Cardiac muscle cell (in vitro differentiated cells and primary cell): ENCODE measurements around the gene DDC. TPM values are rescaled to one million over a fixed set of nuclear protein-coding genes. Genes with fewer than 3 reads are reported as not detected.

Experiments used
- DNase-seq, 2 donors: peaks; one replicate each; pipeline versions ENCODE4 v3.0.0 to v3.0.0-alpha.2; 2010 to 2017; ENCODE audit warnings: low read depth in 1 of 2, low spot score in 1 of 2
- H3K27ac ChIP-seq: fragments of 200-600 bp; sonication (generic); 2 replicates; pipeline ENCODE4 v1.5.1; 2016
- H3K27me3 ChIP-seq: fragments of 200-600 bp; sonication (generic); 2 replicates; pipeline ENCODE4 v1.6.0; 2016; ENCODE audit warnings: control low read depth
- H3K36me3 ChIP-seq: fragments of 200-600 bp; sonication (generic); 2 replicates; pipeline ENCODE4 v1.5.1; 2016; ENCODE audit warnings: control low read depth
- H3K4me1 ChIP-seq: fragments of 200-600 bp; sonication (generic); 2 replicates; pipeline ENCODE4 v1.8.1; 2017; ENCODE audit warnings: low read depth, mild to moderate bottlenecking, mixed run types
- H3K4me3 ChIP-seq: fragments of 200-600 bp; sonication (generic); 2 replicates; pipeline ENCODE4 v1.5.1; 2016; ENCODE audit warnings: mild to moderate bottlenecking
- H3K9me3 ChIP-seq: fragments of 200-600 bp; sonication (generic); 2 replicates; pipeline ENCODE4 v1.5.1; 2017; ENCODE audit warnings: low read depth, mild to moderate bottlenecking, control low read depth
- CTCF ChIP-seq: IDR thresholded peaks from 2 replicates; pipeline ENCODE4 v1.5.1; 2012; ENCODE audit warnings: low read depth, mild to moderate bottlenecking, low read length
- polyA plus RNA-seq: library from polyadenylated mRNA; unstranded; fragments of >200 nt; fragmentation: Nextera tagmentation; extraction: Ambion mirVana; gene quantifications from 2 replicates; pipeline ENCODE4 v1.2.1, GENCODE V29; 2016
- total RNA-seq: library from RNA; depleted of rRNA; stranded (reverse); fragments of >200 nt; gene quantifications from 2 replicates; pipeline ENCODE4 v1.2.3, GENCODE V29; 2016

Gene DDC
- total and polyA plus RNA-seq, 2 experiments from 2014 or later: not detected

GRCh38 chr7:50562136-50562535, 3.1 kb downstream of the DDC start:
- no peak for TF ChIP-seq CTCF
- Histone ChIP-seq H3K36me3 (no peaks in the 10 kb centered on the region), H3K4me1 (no peaks in the 10 kb centered on the region), H3K27me3 (no peaks in the 10 kb centered on the region), H3K27ac (no peak overlapping the region), H3K9me3 (no peaks in the 10 kb centered on the region), H3K4me3 (no peak overlapping the region)
- DNase-seq: no peak

- Histone ChIP-seq H3K27ac (no peak overlapping the region), H3K27me3 (no peaks in the 10 kb centered on the region), H3K9me3 (no peaks in the 10 kb centered on the region), H3K4me1 (no peaks in the 10 kb centered on the region), H3K4me3 (no peak overlapping the region), H3K36me3 (no peaks in the 10 kb centered on the region)
- DNase-seq: no peak
- no peak for TF ChIP-seq CTCF
Measured at GRCh38 chr7:50560865-50561351, 4.3 kb downstream of the DDC start.

- TF ChIP-seq CTCF: no peak
- Histone ChIP-seq H3K9me3 (no peaks in the 10 kb centered on the region), H3K27me3 (no peaks in the 10 kb centered on the region), H3K4me1 (no peaks in the 10 kb centered on the region), H3K4me3 (no peak overlapping the region), H3K36me3 (no peaks in the 10 kb centered on the region), H3K27ac (no peak overlapping the region)
- DNase-seq: no peak
Measured at GRCh38 chr7:50559881-50560280, 5.3 kb downstream of the DDC start.

- Histone ChIP-seq H3K4me3 (no peak overlapping the region), H3K4me1 (no peaks in the 10 kb centered on the region), H3K36me3 (no peaks in the 10 kb centered on the region), H3K27me3 (no peaks in the 10 kb centered on the region), H3K27ac (no peak overlapping the region), H3K9me3 (no peaks in the 10 kb centered on the region)
- TF ChIP-seq CTCF: no peak
- peak in 1 of 2 donors; percentile 60 for DNase-seq
Measured at GRCh38 chr7:50558294-50559053, 6.7 kb downstream of the DDC start.

- no peaks in the 10 kb centered on the region for H3K36me3 ChIP-seq
- H3K27ac ChIP-seq: no peak overlapping the region
- H3K9me3 ChIP-seq: no peaks in the 10 kb centered on the region
- H3K27me3 ChIP-seq: no peaks in the 10 kb centered on the region
- no peaks in the 10 kb centered on the region for H3K4me1 ChIP-seq
- peak in 1 of 2 donors; percentile 11 for DNase-seq
- no peak overlapping the region for H3K4me3 ChIP-seq
- no peak for TF ChIP-seq CTCF
Measured at GRCh38 chr7:50557099-50557498, 8.1 kb downstream of the DDC start.
